K562 (cell line): ENCODE data around the gene UBQLN3. TPM values are rescaled to one million over a fixed set of nuclear protein-coding genes. Genes with fewer than 3 reads are reported as not detected.

Experiments used
- ADNP ChIP-seq: fragments of 200-800 bp; sonication (Bioruptor generic); IDR thresholded peaks from 2 replicates; pipeline ENCODE4 v1.6.1; 2016; ENCODE audit warnings: missing genetic modification characterization, missing compliant biosample characterization
- HNRNPUL1 ChIP-seq: fragments of 200-400 bp; formaldehyde crosslinking; IDR thresholded peaks from 2 replicates; pipeline ENCODE4 v1.6.1; 2017; ENCODE audit warnings: low read length
- RAD21 ChIP-seq, 2 experiments: fragments of 250-450 bp in 1 of 2; fragments of 450-650 bp in 1 of 2; sonication (Bioruptor Pico) in 1 of 2; formaldehyde crosslinking in 1 of 2; IDR thresholded peaks in 1 of 2; conservative IDR thresholded peaks in 1 of 2; 2 replicates each; pipeline versions ENCODE4 v1.4.0 to v1.8.0; 2020 to 2022; ENCODE audit warnings: mild to moderate bottlenecking in 2 of 2, moderate library complexity in 1 of 2
- SAFB ChIP-seq: fragments of 200-400 bp; formaldehyde crosslinking; IDR thresholded peaks from 2 replicates; pipeline ENCODE4 v1.6.1; 2017; ENCODE audit warnings: low read depth, low read length, borderline replicate concordance
- YBX1 ChIP-seq: fragments of 450-650 bp; IDR thresholded peaks from 2 replicates; pipeline ENCODE4 v1.7.1; 2016; ENCODE audit warnings: mild to moderate bottlenecking
- ZNF282 ChIP-seq: sonication (generic); formaldehyde crosslinking; IDR thresholded peaks from 2 replicates; pipeline ENCODE4 v1.8.1; 2023; ENCODE audit warnings: missing genetic modification reagents
- ZNF586 ChIP-seq: fragments of 450-650 bp; formaldehyde crosslinking; conservative IDR thresholded peaks from 2 replicates; pipeline ENCODE4 v1.4.0; 2020; ENCODE audit warnings: mild to moderate bottlenecking, moderate library complexity
- ZNF780A ChIP-seq: fragments of 250-450 bp; sonication (Bioruptor Pico); IDR thresholded peaks from 2 replicates; pipeline ENCODE4 v1.5.0; 2021; ENCODE audit warnings: mild to moderate bottlenecking
- polyA plus RNA-seq, 8 experiments: library from polyadenylated mRNA; depleted of rRNA in 4 of 8; stranded (reverse) in 5 of 8; unstranded in 3 of 8; fragments of >200 nt; fragmentation: Nextera tagmentation in 2 of 8; fragmentation: Illumina TruSeq in 1 of 8; extraction: Ambion mirVana in 2 of 8; extraction: Trizol in 1 of 8; gene quantifications; 2 replicates each; pipeline versions ENCODE4 v1.2.1 to v1.2.3, GENCODE V29; 2011 to 2014; ENCODE audit warnings: inconsistent platforms in 1 of 8, missing spikeins in 1 of 8
- total RNA-seq, 7 experiments: library from RNA; depleted of rRNA in 6 of 7; stranded (reverse); fragments of >200 nt in 6 of 7; fragmentation: Illumina TruSeq in 2 of 7; extraction: Trizol in 2 of 7; gene quantifications; 2 replicates each; pipeline versions ENCODE4 v1.2.1 to v1.2.3, GENCODE V29; 2011 to 2021; ENCODE audit warnings: low replicate concordance in 1 of 7
- TF ChIP-seq, protein P1 (sequence below): fragments of 450-650 bp; IDR thresholded peaks from 2 replicates; pipeline ENCODE4 v1.6.1; 2016; ENCODE audit warnings: mild to moderate bottlenecking, moderate library complexity
- TF ChIP-seq, protein P2 (sequence below): IDR thresholded peaks from 2 replicates; pipeline ENCODE4 v1.6.1; 2016; ENCODE audit warnings: missing genetic modification characterization, missing compliant biosample characterization
- TF ChIP-seq, protein P3 (sequence below): sonication (generic); formaldehyde crosslinking; IDR thresholded peaks from 2 replicates; pipeline ENCODE4 v1.4.0; 2020; ENCODE audit warnings: mild to moderate bottlenecking, missing genetic modification reagents

UBQLN3 gene
- total and polyA plus RNA-seq, 9 of the 15 experiments (the other 6 are each of a cell fraction or from before 2014, with no cell fraction given), result 0.01 to 0.27 TPM; not detected in 7

DNA sequence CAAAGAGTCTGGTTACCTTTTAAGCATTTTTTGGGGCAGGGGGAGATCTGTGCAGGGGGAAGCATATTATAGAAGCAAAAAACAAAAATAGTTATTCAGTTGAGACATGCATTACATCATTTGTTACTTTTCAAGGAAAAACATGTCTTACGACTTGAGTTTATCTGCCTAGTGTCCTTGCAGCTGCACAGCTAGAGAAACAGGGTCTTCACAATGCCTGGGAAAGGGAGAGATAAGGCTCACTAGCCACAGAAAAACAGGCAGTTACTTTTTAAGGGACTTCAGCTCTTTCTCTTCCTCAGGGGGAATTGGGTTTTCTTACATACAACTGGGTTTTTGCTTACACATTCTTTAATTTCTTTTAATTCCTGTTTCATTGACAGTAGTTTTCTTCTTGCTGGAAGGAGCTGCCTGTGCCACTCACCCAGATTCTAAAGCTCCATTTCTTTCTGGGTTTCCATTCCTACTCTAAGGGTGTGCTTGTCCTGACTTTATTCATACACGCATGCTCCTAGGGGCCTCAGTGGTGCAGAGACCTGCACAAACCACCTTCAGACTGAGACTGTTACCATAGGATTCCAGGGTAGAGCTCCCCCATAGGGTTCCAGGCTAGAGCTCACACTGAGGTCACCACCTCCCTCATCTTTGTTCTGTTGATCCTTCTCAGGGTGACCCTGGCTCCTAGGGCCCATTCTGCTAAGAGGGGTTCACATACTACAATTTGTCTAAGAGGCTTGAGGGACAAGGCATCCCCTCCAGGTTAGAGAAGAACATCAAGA is 21.5 kb upstream of the UBQLN3 start (continued):
- TF ChIP-seq, protein P1, sequence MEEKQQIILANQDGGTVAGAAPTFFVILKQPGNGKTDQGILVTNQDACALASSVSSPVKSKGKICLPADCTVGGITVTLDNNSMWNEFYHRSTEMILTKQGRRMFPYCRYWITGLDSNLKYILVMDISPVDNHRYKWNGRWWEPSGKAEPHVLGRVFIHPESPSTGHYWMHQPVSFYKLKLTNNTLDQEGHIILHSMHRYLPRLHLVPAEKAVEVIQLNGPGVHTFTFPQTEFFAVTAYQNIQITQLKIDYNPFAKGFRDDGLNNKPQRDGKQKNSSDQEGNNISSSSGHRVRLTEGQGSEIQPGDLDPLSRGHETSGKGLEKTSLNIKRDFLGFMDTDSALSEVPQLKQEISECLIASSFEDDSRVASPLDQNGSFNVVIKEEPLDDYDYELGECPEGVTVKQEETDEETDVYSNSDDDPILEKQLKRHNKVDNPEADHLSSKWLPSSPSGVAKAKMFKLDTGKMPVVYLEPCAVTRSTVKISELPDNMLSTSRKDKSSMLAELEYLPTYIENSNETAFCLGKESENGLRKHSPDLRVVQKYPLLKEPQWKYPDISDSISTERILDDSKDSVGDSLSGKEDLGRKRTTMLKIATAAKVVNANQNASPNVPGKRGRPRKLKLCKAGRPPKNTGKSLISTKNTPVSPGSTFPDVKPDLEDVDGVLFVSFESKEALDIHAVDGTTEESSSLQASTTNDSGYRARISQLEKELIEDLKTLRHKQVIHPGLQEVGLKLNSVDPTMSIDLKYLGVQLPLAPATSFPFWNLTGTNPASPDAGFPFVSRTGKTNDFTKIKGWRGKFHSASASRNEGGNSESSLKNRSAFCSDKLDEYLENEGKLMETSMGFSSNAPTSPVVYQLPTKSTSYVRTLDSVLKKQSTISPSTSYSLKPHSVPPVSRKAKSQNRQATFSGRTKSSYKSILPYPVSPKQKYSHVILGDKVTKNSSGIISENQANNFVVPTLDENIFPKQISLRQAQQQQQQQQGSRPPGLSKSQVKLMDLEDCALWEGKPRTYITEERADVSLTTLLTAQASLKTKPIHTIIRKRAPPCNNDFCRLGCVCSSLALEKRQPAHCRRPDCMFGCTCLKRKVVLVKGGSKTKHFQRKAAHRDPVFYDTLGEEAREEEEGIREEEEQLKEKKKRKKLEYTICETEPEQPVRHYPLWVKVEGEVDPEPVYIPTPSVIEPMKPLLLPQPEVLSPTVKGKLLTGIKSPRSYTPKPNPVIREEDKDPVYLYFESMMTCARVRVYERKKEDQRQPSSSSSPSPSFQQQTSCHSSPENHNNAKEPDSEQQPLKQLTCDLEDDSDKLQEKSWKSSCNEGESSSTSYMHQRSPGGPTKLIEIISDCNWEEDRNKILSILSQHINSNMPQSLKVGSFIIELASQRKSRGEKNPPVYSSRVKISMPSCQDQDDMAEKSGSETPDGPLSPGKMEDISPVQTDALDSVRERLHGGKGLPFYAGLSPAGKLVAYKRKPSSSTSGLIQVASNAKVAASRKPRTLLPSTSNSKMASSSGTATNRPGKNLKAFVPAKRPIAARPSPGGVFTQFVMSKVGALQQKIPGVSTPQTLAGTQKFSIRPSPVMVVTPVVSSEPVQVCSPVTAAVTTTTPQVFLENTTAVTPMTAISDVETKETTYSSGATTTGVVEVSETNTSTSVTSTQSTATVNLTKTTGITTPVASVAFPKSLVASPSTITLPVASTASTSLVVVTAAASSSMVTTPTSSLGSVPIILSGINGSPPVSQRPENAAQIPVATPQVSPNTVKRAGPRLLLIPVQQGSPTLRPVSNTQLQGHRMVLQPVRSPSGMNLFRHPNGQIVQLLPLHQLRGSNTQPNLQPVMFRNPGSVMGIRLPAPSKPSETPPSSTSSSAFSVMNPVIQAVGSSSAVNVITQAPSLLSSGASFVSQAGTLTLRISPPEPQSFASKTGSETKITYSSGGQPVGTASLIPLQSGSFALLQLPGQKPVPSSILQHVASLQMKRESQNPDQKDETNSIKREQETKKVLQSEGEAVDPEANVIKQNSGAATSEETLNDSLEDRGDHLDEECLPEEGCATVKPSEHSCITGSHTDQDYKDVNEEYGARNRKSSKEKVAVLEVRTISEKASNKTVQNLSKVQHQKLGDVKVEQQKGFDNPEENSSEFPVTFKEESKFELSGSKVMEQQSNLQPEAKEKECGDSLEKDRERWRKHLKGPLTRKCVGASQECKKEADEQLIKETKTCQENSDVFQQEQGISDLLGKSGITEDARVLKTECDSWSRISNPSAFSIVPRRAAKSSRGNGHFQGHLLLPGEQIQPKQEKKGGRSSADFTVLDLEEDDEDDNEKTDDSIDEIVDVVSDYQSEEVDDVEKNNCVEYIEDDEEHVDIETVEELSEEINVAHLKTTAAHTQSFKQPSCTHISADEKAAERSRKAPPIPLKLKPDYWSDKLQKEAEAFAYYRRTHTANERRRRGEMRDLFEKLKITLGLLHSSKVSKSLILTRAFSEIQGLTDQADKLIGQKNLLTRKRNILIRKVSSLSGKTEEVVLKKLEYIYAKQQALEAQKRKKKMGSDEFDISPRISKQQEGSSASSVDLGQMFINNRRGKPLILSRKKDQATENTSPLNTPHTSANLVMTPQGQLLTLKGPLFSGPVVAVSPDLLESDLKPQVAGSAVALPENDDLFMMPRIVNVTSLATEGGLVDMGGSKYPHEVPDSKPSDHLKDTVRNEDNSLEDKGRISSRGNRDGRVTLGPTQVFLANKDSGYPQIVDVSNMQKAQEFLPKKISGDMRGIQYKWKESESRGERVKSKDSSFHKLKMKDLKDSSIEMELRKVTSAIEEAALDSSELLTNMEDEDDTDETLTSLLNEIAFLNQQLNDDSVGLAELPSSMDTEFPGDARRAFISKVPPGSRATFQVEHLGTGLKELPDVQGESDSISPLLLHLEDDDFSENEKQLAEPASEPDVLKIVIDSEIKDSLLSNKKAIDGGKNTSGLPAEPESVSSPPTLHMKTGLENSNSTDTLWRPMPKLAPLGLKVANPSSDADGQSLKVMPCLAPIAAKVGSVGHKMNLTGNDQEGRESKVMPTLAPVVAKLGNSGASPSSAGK, result no peak; the same call in 1 of the 2 replicates
- TF ChIP-seq, protein P2, sequence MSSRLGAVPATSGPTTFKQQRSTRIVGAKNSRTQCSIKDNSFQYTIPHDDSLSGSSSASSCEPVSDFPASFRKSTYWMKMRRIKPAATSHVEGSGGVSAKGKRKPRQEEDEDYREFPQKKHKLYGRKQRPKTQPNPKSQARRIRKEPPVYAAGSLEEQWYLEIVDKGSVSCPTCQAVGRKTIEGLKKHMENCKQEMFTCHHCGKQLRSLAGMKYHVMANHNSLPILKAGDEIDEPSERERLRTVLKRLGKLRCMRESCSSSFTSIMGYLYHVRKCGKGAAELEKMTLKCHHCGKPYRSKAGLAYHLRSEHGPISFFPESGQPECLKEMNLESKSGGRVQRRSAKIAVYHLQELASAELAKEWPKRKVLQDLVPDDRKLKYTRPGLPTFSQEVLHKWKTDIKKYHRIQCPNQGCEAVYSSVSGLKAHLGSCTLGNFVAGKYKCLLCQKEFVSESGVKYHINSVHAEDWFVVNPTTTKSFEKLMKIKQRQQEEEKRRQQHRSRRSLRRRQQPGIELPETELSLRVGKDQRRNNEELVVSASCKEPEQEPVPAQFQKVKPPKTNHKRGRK (tag), result no peak
- TF ChIP-seq SAFB (no peak), ZNF282 (CRISPR knock-in tag) (no peak), HNRNPUL1 (no peak), ADNP (tag) (no peak), YBX1 (no peak), ZNF586 (CRISPR knock-in tag) (no peak), RAD21 (CRISPR knock-in tag; conservative IDR thresholded peaks at IDR 0.05 in 1 of 2, IDR thresholded peaks at IDR 0.05 in 1 of 2) (no peak), ZNF780A (CRISPR knock-in tag) (no peak)
- TF ChIP-seq, protein P3, sequence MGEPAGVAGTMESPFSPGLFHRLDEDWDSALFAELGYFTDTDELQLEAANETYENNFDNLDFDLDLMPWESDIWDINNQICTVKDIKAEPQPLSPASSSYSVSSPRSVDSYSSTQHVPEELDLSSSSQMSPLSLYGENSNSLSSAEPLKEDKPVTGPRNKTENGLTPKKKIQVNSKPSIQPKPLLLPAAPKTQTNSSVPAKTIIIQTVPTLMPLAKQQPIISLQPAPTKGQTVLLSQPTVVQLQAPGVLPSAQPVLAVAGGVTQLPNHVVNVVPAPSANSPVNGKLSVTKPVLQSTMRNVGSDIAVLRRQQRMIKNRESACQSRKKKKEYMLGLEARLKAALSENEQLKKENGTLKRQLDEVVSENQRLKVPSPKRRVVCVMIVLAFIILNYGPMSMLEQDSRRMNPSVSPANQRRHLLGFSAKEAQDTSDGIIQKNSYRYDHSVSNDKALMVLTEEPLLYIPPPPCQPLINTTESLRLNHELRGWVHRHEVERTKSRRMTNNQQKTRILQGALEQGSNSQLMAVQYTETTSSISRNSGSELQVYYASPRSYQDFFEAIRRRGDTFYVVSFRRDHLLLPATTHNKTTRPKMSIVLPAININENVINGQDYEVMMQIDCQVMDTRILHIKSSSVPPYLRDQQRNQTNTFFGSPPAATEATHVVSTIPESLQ (CRISPR knock-in tag), result no peak
